GM18498 (cell line): ENCODE measurements around the gene CYSRT1.
"Not testable (repeated sequence)": the region's sequence is repeated elsewhere in the genome, so short reads cannot be mapped to it uniquely, and the experiment has no call there.

Source experiments
- ATAC-seq: cut with Tn5 transposase; IDR thresholded peaks from one replicate; pipeline ENCODE4 v1.9.1; 2021; ENCODE audit warnings: mild to moderate bottlenecking, moderate library complexity; ENCODE audit not compliant: unreplicated experiment

Gene CYSRT1

DNA sequence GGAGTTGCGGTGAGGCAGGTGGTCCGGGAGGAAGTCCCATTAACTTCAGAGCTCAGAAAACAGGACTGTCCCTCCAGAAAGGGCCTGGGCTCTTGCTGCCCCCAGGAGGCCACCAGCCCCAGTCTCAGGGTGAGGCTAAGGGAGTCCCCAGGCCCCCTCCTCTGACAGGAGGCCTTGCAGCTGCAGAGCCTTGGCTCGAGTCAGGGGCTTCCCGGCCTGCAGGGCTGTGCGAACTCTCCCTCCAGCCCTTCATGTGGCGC, 22.9 kb downstream of the CYSRT1 start:
- ATAC-seq = no peak

DNA sequence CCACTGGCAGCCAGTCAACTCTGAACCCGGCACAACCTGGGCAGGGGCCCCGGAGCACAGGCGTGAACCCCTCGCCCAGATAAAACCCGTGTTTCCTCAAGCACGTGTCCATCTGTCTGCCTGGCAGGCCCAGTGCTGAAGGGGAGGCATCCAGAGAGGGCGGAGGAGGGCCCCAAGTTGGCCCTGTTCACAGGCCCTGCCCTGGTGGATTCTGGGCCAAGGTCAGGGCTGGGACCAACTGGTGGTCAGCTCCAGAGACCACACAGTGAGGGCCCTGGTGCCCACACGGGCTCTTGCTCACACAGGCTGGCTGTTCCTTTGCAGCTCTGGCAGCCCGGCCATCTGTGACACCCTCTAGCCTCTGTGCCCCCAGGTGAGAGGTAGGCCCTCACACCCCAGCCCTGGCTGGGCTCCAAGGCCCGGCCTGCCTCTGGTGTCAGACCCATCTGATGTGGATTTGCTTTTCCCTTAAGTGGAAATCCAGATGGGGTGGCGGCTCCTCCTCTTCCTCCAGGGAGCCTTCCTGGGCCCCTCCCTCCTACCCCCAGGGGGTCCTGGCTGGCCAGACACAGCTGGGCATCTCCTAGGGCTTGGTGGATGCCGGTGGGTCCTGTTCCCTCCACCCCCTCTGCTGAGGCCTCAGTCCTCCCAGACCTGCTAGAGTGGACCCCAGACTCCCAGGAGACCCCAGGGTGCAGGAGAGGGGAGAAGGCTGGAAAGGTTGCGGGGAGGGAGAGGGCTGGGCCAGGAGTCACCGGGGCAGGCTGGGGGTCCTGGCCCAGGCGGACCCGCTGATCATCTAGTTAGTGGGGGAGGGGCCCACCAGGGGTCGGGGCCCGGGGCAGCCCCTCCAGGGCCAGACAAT, 25.6 kb downstream of the CYSRT1 start:
- no peak for ATAC-seq

DNA sequence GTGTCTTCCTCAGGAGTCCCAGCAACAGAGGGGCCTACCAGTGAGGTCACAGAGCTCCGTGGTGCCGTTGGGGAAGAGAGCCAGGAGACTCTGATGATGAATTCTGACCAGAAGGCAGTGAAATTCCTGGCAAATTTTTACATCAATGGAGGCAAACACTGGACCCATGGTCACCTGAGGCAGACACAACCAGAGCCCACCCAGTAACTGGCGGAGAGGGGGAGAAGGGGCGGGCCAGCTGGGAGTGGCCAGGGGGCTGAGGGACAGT, 26.2 kb downstream of the CYSRT1 start, which contains the start of gene STPG3:
TSS of gene STPG3 (plus strand) at position 93 of the 268 bp plus-strand sequence. CDS start at position 94, 1 bp downstream.
- ATAC-seq = no peak

DNA sequence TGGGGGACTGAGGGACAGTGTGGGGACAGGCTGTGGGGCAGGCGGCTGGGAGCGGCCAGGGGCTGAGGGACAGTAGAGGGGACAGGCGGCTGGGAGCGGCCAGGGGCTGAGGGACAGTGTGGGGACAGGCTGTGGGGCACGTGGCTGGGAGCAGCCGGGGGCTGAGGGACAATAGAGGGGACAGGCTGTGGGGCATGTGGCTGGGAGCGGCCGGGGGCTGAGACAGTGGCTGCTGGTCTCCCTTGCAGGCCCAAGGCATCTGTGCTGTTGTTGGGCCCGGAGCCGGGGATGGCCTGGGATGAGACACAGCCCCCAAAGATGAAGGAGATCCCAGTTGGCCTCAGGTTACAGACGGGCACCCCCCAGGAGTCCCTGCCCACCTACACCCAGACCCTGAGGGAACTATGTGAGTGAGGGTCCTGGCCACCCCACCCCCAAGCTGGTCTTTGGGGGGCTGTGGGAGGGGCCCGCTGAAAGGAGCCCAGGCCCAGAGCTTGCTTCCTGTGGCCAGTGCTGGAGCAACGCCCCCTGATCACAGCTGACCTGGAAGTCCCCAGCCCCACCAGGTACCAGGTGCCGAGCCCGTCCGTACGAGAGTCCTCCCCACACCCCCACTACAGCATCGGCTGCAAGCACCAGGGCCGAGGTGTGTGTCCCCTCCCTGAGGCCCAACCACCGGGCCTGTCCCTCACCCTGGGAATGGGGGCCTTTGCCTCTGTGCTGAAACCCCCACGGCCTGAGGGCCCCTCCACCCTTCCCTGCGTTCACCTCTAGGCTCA, 26.7 kb downstream of the CYSRT1 start:
- ATAC-seq = no peak

DNA sequence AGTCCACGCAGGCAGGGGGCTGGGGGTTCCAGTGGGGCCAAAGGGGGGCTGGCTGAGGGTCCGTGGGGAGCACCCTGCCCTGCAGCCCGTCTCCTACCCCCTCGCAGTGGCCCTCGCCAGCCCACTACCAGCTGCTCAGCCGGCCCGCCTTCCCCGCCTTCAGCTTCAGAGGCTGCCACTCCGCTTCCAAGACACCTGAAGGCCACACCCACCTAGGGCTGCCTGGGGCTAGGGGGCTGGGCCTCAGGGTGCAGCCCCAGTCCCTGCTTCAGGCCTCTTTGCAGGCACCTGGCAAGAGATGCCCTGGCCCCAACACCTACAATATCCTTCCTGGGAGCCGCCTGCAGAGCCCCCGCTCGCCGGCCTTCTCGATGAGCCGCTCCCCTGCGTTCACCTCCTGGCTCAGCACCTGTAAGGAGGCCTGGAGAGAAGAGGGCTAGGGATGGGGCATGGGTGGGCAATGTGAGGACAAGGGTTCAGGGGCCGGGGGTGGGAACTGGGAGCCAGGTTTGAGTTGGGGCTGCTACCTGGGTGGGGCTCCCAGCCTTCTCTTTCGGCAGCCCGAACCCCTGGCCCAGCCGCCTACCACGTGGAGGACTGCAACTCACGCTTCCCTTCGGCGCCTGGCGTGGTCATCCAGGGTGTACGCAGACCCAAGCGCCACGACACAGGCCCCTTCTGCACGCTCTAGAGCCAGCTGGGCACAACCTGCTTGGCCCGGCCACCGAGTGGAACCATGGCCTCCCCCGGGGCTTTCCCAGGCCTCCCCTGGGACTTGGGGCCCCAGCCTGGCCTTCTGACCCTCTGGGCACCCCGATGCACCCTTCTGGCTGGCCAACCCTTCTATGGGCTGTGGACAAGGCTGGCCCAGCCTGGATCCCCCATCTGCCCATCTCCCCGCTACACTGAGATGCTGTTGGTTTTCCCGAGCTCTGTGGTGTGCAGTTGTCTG, 27.9 kb downstream of the CYSRT1 start:
- no peak for ATAC-seq

DNA sequence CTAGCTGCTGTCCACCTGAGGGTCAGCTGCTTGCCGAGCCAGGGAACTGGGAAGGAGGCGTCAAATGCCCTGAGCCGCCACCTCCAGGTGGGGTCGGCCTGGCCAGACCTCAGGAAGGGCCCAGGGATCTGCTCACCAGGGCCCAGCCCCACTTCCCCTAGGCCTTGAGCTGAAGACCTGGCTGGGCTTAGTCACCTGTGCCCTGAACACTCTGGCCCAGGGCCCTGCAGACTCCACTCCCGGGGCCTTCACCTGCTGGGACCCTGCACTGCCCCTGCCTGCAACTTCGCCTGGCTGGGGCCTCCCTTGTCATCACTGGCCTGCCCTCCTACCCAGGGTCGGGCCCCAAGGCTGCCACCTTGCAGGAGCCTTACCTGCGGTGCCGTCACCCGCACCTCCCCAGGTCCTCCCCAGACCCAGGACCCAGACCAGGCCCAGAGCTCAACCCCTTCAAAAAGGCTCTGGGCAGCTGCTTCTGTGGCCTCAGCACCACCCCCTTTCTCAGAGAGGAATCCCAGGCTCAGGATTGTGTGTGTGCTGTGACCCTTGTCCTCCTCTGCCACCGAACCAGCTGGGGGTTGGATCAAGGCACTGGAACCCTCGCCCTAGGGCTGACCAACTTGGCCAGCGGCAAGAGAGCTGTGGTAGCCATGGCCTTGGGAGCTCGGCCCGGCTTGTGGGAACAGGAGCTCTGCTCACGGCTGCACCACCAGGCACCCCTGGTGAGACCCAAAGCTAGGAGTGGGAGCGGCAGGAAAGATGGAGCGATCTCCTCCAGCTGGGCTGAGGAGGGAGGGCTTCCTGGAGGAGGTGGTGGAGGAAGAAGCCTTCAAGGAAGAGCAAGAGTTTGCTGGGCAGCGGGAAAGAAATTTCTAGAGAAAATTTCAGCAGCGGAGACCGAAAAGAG, 29.0 kb downstream of the CYSRT1 start:
- no peak for ATAC-seq

DNA sequence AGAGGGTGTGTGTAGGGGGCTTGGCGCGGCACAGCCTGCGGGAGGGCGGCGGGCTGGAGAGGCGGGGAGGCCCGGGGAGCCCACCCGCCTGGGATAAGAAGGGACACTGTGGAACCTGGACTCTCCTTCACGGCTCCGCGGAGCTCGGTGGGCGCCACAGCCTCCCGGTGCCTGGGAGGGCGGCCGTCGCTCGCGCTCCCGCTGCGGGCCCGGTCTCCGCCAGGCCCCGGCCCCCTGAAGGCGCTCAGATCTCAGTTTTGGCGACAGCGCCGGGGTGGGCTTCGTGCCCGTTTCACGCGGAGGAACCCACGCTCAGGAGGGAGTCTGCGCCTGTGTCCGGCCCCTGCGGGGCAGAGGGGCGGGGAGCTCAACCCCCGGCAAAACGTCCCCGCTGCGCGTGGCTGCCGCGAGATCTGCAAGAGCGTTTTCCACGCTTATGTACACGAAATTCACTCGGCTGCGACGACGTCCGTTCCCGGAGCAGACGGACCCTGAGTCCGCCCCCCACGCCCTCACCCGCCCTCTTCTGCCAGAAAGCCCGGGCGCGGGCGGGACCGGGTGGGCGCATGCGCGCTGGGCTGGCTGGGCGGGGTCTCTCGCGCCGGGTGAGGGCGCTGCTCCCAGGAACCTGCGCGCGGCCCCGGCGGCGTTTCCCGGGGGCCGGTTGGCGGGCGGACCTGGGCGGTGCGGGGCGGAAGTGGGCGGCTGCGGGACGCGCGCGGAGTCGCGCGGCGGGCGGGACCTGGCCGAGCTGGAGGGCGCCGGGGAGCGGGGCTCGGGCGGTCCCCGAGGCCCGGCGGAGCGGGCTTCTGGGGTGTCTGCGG, 29.9 kb downstream of the CYSRT1 start, which contains the start of gene NELFB:
TSS of gene NELFB (plus strand) at position 704 of the 824 bp plus-strand sequence.
- ATAC-seq = peak; percentile 75

DNA sequence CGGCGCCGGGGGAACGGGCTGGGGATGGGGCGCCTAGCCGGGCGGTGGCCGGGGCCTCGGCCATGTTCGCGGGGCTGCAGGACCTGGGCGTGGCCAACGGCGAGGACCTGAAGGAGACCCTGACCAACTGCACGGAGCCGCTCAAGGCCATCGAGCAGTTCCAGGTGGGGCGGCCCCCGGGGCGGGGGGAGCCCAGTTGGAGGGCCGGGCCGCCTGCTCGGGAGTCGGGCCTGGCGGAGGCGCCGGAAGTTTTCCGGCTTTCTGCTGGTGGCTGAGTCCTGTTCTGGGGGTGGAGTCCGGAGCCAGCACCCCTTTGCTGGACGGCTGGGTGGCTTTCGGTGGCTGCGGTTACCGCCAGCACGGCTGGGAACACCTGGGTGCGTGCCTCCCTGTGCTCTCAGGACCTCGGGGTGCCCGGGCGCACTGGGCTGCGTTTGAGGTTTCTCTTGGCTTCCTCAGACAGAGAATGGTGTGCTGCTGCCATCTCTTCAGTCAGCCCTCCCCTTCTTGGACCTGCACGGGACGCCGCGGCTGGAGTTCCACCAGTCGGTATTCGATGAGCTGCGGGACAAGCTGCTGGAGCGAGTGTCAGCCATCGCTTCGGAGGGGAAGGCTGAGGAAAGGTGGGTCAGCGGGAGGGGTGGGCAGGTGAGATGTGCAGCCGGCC, 30.6 kb downstream of the CYSRT1 start:
- peak; percentile 38 for ATAC-seq

DNA sequence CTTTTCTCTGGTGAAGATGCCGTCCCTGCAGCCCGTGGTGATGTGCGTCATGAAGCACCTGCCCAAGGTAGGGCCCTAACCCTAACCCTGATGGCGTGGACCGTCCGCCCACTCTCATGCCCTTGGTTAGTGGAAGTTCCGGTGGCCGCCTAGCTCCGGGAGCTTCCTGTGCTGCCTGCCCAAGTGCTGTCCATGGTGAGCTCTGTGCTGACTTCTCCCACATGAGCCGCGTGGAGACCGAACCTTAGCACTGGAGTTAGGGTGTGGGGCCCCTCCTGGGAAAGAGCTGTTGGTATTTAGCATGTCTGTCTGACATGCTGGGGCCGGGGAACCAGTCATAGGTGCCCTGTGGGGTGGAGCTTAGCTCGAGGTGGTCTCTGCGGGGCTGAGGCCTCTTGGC, 31.4 kb downstream of the CYSRT1 start:
- no peak for ATAC-seq

DNA sequence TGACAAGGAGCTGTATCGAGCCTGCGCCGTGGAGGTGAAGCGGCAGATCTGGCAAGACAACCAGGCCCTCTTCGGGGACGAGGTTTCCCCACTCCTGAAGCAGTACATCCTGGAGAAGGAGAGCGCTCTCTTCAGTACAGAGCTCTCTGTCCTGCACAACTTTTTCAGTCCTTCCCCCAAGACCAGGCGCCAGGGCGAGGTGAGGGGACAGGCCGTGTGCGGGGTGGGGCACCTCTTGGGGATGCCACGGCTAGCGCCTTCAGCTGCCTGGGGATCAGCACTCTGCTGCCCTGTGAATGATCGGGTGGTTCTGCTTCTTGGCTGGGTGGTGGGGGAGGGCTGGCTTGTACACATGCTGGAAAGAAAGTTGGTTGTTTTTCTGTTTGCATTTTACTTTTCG, 31.9 kb downstream of the CYSRT1 start:
- no peak for ATAC-seq

DNA sequence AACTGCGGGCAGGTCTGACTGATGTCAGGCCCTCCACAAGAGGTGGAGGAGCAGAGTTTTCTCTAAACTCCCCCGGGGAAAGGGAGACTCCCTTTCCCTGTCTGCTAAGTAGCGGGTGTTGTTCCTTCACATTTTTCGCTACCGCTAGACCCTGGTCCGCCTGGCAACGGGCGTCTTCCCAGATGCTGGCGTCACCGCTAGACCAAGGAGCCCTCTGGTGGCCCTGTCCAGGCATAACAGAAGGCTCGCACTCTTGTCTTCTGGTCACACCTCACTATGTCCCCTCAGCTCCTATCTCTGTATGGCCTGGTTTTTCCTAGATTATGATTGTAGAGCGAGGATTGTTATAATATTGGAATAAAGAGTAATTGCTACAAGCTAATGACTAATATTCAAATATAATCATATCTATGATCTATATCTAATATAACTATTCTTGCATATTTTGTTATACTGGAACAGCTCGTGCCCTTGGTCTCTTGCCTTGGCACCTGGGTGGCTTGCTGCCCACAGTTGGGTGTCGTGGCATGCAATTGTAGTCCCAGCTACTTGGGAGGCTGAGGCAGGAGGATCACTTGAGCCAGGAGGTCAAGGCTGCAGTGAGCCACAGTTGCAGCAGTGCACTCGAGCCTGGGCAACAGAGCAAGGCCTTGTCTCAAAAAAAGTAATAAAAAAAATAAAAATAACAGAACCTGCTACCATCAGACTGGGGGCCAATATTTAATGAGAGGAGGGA, 37.4 kb downstream of the CYSRT1 start:
- ATAC-seq = not testable (repeated sequence)

DNA sequence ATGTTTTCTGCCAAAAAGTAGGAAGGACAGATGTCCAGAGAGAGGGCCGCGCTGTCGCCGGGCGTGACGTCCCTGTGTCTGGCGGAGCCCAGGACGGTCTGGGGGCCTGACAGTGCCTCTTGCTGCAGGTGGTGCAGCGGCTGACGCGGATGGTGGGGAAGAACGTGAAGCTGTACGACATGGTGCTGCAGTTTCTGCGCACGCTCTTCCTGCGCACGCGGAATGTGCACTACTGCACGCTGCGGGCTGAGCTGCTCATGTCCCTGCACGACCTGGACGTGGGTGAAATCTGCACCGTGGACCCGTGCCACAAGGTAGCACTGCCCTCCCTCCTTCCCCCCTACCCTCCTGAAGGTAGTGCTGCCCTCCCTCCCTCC, 37.9 kb downstream of the CYSRT1 start:
- no peak for ATAC-seq

DNA sequence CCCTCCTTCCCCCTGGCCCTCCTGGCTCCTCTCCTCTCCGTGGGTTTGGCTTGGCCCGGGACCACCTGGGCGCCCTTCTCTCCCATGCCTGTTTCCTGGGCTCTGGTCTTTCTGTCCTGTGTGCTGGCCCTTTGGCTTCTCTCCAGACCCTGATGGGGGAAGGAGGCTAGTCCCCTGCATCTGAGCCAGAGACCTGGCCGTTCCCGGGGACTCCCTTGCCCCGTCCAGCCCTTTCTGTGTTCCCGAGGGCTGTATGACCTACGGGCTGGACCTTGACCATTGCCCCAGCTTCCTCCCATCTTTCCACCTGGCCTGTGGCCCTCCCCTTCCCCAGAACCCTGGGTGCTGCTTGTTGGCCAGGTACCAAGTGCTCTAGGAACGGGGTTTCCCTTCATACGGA, 38.5 kb downstream of the CYSRT1 start:
- ATAC-seq = no peak

DNA sequence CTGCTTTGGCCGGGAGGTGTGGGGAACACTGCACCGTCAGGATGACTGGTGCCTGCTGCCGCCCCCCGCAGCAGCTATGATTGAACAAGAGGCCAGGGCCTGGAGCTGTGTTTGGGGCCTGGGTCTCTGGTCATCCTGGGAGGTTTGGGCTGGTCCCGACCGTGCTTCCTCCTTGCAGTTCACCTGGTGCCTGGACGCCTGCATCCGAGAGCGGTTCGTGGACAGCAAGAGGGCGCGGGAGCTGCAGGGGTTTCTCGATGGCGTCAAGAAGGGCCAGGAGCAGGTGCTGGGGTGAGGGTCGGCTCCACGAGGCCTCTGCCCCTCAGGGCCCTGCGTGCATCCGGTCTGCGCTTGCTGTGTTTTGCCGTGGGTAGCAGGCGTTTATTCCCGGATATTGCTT, 39.1 kb downstream of the CYSRT1 start:
- no peak for ATAC-seq

DNA sequence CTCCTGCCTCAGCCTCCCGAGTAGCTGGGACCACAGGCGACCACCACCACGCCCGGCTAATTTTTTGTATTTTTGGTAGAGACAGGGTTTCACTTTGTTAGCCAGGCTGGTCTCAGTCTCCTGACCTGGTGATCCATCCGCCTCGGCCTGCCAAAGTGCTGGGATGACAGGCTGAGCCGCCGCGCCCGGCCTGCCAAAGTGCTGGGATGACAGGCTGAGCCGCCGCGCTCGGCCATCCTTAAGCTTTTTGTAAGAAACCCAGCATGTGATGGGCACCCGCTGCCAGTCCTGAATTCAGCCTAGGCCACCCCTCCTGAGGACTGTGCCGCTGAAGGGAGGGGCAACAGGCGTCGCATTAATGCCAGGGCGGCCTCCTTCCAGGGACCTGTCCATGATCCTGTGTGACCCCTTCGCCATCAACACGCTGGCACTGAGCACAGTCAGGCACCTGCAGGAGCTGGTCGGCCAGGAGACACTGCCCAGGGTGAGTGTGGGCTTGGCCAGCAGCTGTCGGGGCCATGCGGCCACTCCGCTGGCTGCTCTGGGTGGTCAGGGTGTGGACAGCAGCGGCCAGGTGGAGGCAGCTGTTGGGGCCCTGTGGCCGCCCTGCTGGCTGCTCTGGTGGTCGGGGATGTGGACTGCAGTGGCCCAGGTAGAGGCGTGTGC, 40.7 kb downstream of the CYSRT1 start:
- ATAC-seq = no peak

DNA sequence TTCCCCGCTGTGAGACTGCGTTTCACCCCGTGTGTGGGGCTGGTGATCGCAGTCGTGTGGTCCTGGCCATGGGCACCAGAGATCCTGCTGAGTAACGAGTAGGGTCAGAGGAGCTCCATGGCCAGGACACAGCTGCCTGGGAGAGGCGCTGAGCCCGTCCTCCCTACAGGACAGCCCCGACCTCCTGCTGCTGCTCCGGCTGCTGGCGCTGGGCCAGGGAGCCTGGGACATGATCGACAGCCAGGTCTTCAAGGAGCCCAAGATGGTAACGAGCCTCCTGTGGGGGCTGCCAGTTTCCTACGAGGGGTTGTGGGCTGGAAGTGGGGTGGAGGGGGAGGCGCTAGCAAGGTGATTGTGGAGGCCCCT, 41.2 kb downstream of the CYSRT1 start:
- no peak for ATAC-seq

DNA sequence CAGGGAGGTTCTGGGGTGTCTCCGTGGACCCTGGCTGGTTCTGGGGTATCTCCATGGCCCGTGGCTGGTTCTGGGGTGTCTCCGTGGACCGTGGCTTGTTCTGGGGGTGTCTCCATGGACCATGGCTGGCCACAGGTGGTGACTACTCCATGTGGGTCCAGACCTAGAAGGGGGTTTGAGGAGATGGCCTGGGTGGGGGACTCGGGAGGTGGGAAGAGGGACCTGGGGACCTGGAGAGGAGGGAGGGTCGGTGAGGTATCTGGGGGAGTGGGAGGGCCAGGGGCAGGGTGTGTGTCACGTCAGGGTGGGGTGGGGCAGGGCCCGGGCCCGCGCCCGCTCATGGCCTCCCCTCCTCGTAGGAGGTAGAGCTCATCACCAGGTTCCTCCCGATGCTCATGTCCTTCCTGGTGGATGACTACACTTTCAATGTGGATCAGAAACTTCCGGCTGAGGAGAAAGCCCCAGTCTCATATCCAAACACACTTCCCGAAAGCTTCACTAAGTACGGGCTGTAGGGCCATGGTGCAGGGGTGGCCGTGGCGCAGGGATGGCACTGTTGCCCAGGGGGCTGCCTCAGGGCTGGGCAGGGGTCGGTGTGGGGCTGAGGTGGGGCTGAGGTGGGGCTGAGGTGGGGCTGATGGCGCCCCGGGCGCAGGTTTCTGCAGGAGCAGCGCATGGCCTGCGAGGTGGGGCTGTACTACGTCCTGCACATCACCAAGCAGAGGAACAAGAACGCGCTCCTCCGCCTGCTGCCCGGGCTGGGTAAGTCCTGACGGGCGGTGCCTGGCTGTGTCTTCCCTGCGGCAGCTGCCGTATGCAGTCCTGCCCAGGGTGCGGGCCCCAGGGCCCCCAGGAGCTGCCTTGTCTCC, 41.8 kb downstream of the CYSRT1 start:
- no peak for ATAC-seq
